DND-41 (cell line): ENCODE measurements around the gene GARIN5A.
A peak's percentile ranks its signal among the peaks of the same experiment; 100 is the strongest.

Source experiments
- ATAC-seq: fragments of 200-7000 bp; cut with Tn5 transposase; 3 replicates; pipeline ENCODE4 v1.9.1; 2021; ENCODE audit warnings: low read depth; ENCODE audit not compliant: insufficient read depth
- DNase-seq: peaks from one replicate; pipeline ENCODE4 v3.0.0-alpha.2; 2020
- H2AFZ ChIP-seq: 2 replicates; pipeline ENCODE4 v1.6.0; 2012; ENCODE audit warnings: low read depth, low read length
- H3K27ac ChIP-seq: 2 replicates; pipeline ENCODE4 v1.5.1; 2012; ENCODE audit warnings: low read length, inconsistent platforms
- H3K27me3 ChIP-seq: fragments of 200-600 bp; sonication (generic); 2 replicates; pipeline ENCODE4 v1.6.0; 2012; ENCODE audit warnings: low read length, mild to moderate bottlenecking, inconsistent platforms; ENCODE audit not compliant: insufficient read depth, poor library complexity
- H3K36me3 ChIP-seq: 2 replicates; pipeline ENCODE4 v1.5.1; 2012; ENCODE audit warnings: low read length, inconsistent platforms; ENCODE audit not compliant: insufficient read depth
- H3K4me1 ChIP-seq: 2 replicates; pipeline ENCODE4 v1.5.1; 2012; ENCODE audit warnings: mild to moderate bottlenecking, low read length; ENCODE audit not compliant: insufficient read depth
- H3K4me2 ChIP-seq: 2 replicates; pipeline ENCODE4 v1.6.0; 2012; ENCODE audit warnings: mild to moderate bottlenecking, moderate library complexity, low read length, inconsistent platforms; ENCODE audit not compliant: insufficient read depth
- H3K4me3 ChIP-seq, 2 experiments: fragments of 200-600 bp in 1 of 2; shearing (Covaris generic) in 1 of 2; 2 replicates each; pipeline ENCODE4 v1.5.1; 2012 to 2016; ENCODE audit warnings: inconsistent platforms in 2 of 2, low read length in 2 of 2, mild to moderate bottlenecking in 2 of 2, low read depth in 1 of 2, moderate library complexity in 1 of 2
- H3K79me2 ChIP-seq: 2 replicates; pipeline ENCODE4 v1.6.0; 2012; ENCODE audit warnings: low read length, inconsistent platforms; ENCODE audit not compliant: insufficient read depth
- H3K9ac ChIP-seq: 2 replicates; pipeline ENCODE4 v1.6.0; 2012; ENCODE audit warnings: low read depth, mild to moderate bottlenecking, inconsistent platforms, low read length, moderate library complexity
- H3K9me3 ChIP-seq: 2 replicates; pipeline ENCODE4 v1.5.1; 2012; ENCODE audit warnings: low read length, moderate library complexity, mild to moderate bottlenecking, inconsistent platforms; ENCODE audit not compliant: insufficient read depth, severe bottlenecking
- H4K20me1 ChIP-seq: 2 replicates; pipeline ENCODE4 v1.6.0; 2012; ENCODE audit warnings: low read length; ENCODE audit not compliant: insufficient read depth
- CTCF ChIP-seq: IDR thresholded peaks from 2 replicates; pipeline ENCODE4 v1.5.1; 2012; ENCODE audit warnings: borderline replicate concordance, low read length, moderate library complexity, mild to moderate bottlenecking; ENCODE audit not compliant: poor library complexity, severe bottlenecking; ENCODE audit errors: extremely low read depth
- EZH2 ChIP-seq: IDR thresholded peaks from 3 replicates; pipeline ENCODE4 v1.6.1; 2012; ENCODE audit warnings: borderline replicate concordance, low read depth, mild to moderate bottlenecking, moderate library complexity, low read length, inconsistent platforms; ENCODE audit not compliant: severe bottlenecking

Gene GARIN5A

GRCh38 chr19:50514346-50515167, 37.9 kb upstream of the GARIN5A start:
- H4K20me1 ChIP-seq, result no peaks in the 10 kb centered on the region
- TF ChIP-seq EZH2 (no peak), CTCF (no peak)
- no peak overlapping the region for H3K4me2 ChIP-seq
- H3K27ac ChIP-seq, result no peak overlapping the region
- H3K4me1 ChIP-seq, result peaks cover 21% of the 10 kb centered on the region
- ATAC-seq, result no peak
- DNase-seq, result peak; percentile 22
- H3K9ac ChIP-seq, result no peak overlapping the region
- H3K27me3 ChIP-seq, result no peaks in the 10 kb centered on the region
- peaks cover 6% of the 10 kb centered on the region; the same call in 1 of the 2 replicates for H3K79me2 ChIP-seq
- H3K4me3 ChIP-seq, result no peak overlapping the region
- no peaks in the 10 kb centered on the region for H3K9me3 ChIP-seq
- H2AFZ ChIP-seq, result no peak overlapping the region
- no peaks in the 10 kb centered on the region for H3K36me3 ChIP-seq

GRCh38 chr19:50513746-50514345, 37.2 kb upstream of the GARIN5A start, which contains the start of gene ASPDH:
Gene ASPDH (minus strand): TSS chr19:50513913. CDS start chr19:50513823, 90 bp downstream.
- Histone ChIP-seq H3K4me2 (no peak within 1 kb of the TSS), H3K4me1 (peaks cover 21% of the 10 kb centered on the region), H3K79me2 (peaks cover 6% of the 10 kb centered on the region; the same call in 1 of the 2 replicates), H4K20me1 (no peaks in the 10 kb centered on the region), H3K27ac (no peak within 1 kb of the TSS), H3K27me3 (no peaks in the 10 kb centered on the region), H3K9me3 (no peaks in the 10 kb centered on the region), H3K4me3 (no peak within 1 kb of the TSS), H3K36me3 (no peaks in the 10 kb centered on the region), H3K9ac (no peak within 1 kb of the TSS), H2AFZ (no peak within 1 kb of the TSS)
- DNase-seq, result no peak
- ATAC-seq, result no peak
- TF ChIP-seq EZH2 (no peak), CTCF (no peak)

GRCh38 chr19:50512999-50513745, 36.5 kb upstream of the GARIN5A start:
- DNase-seq (no peak), ATAC-seq (no peak)
- no peaks in the 10 kb centered on the region for H3K27me3 ChIP-seq
- H3K79me2 ChIP-seq, result peaks cover 6% of the 10 kb centered on the region; the same call in 1 of the 2 replicates
- no peak overlapping the region for H2AFZ ChIP-seq
- no peak overlapping the region for H3K4me2 ChIP-seq
- no peaks in the 10 kb centered on the region for H4K20me1 ChIP-seq
- H3K27ac ChIP-seq, result no peak overlapping the region
- no peak overlapping the region for H3K9ac ChIP-seq
- no peaks in the 10 kb centered on the region for H3K9me3 ChIP-seq
- H3K36me3 ChIP-seq, result no peaks in the 10 kb centered on the region
- peaks cover 21% of the 10 kb centered on the region for H3K4me1 ChIP-seq
- no peak overlapping the region for H3K4me3 ChIP-seq
- TF ChIP-seq EZH2 (no peak), CTCF (no peak)
